NCI-H1417 (cell line): ENCODE measurements around the gene NIT1.

Experiments used
- DNase-seq, 3 experiments: peaks; one replicate each; lab custom pipeline; 2025; lab: John Stamatoyannopoulos, UW

NIT1 gene

GRCh38 chr1:161084597-161084988 is 33.3 kb upstream of the NIT1 start:
- no peak for DNase-seq

- DNase-seq, result no peak
Measured at GRCh38 chr1:161085165-161085564, 32.7 kb upstream of the NIT1 start.

GRCh38 chr1:161086457-161086856 is 31.4 kb upstream of the NIT1 start:
- no peak for DNase-seq

- DNase-seq, result no peak
Measured at GRCh38 chr1:161088587-161089110, 29.3 kb upstream of the NIT1 start.

DNA sequence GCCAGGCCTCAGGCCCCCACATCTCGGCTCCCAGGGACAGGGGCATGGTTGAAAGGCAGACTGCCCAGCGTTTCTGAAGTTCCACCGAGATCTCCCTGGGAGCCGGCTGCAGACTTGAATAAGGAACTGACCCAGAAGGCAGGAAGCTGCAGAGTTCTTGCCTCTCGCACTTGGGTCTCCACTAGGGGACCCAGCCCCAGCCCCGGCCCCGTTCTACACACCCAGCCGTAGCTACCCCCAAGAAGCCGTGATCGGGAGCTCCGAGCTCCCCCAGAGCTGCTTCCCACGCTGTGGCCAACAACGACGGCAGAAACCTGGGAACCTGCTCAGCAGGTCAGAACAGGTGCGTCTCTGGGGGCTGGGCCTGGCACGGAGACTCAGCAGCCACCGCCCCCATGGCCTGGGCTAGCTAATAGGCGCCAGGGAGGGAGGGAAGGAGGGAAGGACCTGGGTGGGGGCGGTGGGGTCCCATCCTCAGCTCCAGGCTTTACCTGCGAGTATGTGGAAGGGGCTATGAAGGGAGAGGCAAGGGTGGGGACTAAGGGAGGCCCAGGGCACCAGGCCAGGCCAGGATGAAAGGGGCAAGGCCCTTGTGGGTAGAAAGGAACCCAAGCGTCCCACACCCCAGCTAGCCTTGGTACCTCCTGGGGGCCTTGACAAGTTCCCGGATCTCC is 28.5 kb upstream of the NIT1 start, which contains the start of gene NECTIN4:
TSS of gene NECTIN4 (minus strand) at position 308 of the 674 bp plus-strand sequence. CDS start at position 46, 262 bp downstream.
- peak in 1 of 3 experiments; percentile 6 for DNase-seq

GRCh38 chr1:161089938-161090337 is 28.0 kb upstream of the NIT1 start:
- DNase-seq, result no peak

DNA sequence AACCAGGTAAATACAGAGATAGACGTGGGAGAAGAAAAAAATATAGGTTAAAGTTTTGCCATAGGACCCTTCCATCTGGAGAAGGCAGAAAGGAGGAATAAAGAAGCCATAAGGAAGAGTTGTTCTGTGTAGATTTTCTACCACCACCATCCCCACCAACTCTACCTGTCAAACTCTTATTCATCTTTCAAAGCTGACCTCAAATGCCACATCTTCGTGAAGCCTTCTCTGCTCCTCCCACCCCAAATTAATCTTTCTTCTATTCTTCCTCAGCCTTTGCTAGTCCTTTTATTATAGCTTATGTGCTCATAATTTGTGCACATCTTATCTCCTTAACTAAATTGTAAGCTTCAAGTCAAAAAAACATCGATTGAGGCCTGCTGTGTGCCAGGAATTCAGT is 27.3 kb upstream of the NIT1 start:
- DNase-seq, result no peak

- DNase-seq, result no peak
Measured at GRCh38 chr1:161091093-161091492, 26.8 kb upstream of the NIT1 start.

- no peak for DNase-seq
Measured at GRCh38 chr1:161091796-161092507, 26.0 kb upstream of the NIT1 start.

GRCh38 chr1:161092621-161093028 is 25.3 kb upstream of the NIT1 start:
- DNase-seq, result no peak

DNA sequence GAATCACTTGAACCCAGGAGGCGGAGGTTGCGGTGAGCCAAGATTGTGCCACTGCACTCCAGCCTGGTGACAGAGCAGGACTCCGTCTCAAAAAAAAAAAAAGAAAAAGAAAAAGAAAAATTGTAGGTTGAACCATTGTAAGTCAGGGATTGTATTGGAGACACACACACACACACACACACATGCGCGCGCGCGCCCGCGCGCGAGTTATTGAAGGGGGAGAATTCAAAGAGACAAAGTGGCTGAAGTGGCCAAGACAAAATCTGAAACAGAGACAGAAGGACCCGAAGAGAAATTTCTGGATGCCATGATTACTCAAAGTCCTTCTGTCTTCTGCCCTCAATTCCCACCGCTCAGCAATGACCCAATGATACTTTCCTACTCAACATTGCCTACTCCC is 23.4 kb upstream of the NIT1 start:
- no peak for DNase-seq

DNA sequence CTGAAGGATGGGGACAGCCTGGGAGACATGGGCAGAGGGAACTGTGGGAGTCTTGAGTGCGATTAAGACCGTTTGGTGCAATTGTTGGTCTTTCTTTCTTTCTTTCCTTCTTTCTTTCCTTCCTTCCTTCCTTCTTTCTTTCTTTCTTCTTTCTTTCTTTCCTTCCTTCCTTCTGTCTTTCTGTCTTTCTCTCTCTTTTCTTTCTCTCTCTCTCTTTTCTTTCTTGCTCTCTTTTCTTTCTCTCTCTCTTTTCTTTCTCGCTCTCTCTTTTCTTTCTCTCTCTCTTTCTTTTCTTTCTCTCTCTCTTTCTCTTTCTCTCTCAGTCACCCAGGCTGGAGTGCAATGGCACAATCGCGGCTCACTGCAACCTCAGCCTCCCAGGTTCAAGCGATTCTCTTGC is 22.7 kb upstream of the NIT1 start:
- no peak for DNase-seq

- DNase-seq, result no peak
Measured at GRCh38 chr1:161096015-161096414, 21.9 kb upstream of the NIT1 start.

DNA sequence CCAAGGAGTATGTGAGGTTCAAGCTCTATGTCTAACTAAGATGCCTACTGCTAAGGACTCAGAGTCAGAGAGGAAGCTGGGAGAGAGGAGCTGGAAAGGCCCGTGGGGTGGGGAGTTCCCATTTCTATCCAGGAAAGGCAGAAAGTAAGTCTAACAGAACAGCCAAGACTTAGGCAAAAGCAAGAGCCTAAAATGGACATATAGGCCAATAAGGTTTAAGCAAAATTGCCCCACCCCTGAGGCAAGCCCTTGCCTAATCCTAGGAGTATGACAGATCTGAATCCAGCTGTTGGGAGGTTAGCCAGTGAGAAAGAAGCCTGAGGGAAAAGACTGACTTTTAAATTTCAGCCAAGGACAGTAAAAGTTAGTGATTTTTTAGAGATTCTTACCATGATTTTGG is 21.4 kb upstream of the NIT1 start:
- no peak for DNase-seq

DNA sequence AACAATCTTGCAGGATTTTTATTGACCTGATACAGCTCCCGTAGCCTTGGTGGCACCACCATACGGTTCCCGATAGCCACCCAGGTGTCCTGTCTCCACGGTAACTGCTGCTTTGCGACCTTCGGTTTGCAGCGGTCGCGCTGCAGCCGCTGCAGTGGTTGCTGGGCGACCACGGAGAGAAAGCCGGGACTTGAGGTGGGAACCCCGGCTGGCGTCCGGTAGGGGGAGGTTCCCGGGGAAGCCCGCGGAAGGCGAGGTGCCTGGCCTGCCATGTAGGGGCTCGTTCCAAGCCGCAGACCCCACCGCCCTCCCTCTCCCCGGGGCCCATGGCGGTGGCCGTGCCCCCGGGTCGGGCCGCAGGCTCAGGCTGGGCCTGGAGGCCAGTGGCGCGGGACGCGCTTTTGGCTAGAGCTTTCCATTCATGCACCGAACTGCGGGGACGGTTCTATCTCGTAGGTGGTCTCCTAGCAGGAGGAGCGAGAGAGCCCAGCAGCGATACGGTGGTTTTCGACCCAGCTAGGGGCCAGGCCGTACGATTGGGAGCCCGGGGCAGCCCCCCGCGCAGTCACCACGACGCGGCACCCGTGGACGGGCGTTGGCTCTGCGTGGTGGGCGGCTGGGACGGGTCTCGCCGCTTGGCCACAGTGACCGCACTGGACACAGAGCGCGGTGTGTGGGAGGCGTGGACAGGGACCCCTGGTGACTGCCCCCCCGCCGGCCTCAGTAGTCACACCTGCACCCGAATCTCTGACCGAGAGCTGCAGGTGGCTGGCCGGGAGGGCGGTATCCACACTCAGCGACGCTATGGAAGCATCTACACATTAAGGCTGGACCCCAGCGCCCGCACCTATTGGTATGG is 19.5 kb upstream of the NIT1 start, which contains the start of gene KLHDC9:
TSS of gene KLHDC9 (plus strand) at position 152 of the 859 bp plus-strand sequence. CDS start at position 327, 175 bp downstream.
- DNase-seq, result peak; percentile 94 to 98 (median 96)

GRCh38 chr1:161099090-161099802 is 18.7 kb upstream of the NIT1 start:
- no peak for DNase-seq

DNA sequence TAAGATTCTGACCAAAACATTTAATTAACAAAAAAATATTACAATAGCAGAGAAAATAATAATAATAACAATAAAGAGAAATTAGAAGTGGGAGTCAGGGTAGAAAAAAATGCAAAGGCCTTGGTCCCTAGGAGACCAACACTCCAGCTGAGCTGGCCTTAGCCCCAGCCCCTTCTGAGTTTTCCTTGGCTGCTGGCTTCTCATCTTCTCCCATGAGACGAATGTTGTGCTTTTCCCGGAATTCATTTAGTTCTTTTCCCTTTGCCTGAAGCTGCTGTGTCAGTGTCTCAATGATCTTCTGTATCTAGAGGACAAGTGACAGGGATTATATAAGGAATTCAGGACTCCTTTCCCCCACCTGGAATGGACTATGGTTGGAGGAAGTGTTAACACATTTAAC is 17.3 kb upstream of the NIT1 start:
- DNase-seq, result no peak

DNA sequence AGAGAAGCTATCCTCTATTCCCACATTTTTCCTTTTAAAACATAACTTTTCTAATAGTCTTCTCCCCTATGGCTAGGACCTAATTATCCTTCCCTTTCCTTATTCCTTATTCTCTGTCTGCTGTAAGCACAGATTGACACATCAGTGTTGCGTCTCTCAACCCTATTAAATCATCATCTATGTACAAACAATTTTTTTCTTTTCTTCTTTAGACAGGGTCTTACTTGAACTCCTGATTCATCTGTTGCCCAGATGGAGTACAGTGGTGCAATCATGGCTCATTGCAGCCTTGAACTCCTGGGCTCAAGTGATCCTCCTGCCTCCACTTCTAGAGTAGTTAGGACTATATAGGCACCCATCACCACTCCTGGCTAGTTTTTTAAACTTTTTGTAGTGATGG is 11.5 kb upstream of the NIT1 start:
- DNase-seq, result no peak

- DNase-seq, result no peak
Measured at GRCh38 chr1:161111117-161111516, 6.8 kb upstream of the NIT1 start.

DNA sequence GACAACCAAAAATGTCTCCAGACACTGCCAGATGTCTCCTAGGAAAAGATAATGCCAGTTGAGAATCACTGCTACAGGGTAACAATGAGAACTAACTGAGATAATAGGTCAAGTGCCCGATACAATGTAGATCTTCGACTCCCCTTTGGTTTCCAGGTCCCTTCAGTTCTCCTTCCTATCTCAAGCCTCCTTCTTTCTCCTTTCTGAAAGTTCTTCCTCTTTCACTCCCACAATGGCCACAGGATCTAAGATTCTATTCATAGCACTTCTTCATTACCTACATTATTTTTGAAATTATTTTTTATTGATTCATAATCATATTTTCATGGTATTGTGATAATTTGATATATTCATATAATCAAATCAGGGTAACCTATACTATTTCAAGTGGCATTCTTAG is 6.4 kb upstream of the NIT1 start:
- DNase-seq, result no peak

GRCh38 chr1:161113915-161114314 is 4.0 kb upstream of the NIT1 start:
- DNase-seq, result no peak

DNA sequence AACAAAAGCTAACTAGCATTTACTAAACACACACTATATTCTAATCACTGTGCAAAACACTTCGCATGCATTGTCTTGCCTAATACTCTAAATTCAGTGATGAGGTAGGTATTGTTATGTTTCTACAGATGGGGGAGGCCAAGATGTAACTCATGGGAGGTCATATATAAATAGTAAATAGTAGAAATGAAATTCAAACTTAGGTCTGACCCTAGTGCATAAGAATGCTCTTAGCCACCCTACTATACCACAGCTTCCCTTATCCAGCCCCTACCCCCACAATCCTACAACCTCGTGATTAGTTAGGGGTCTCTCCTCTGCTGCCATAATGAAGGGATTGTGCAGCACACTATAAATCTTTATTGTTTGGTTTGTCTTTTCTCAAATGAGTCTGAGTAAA is 3.3 kb upstream of the NIT1 start:
- DNase-seq, result no peak
